GM08714 (cell line): ENCODE results near the gene NTN3.
A peak's percentile ranks its signal among the peaks of the same experiment; 100 is the strongest.
"Not testable (repeated sequence)": the region's sequence is repeated elsewhere in the genome, so short reads cannot be mapped to it uniquely, and the experiment has no call there.

Source experiments
- H3K4me3 ChIP-seq: fragments of 200-500 bp; sonication (Bioruptor generic); 2 replicates; pipeline ENCODE4 v1.5.1; 2014; ENCODE audit warnings: mild to moderate bottlenecking, low read length, inconsistent platforms
- ZNF274 ChIP-seq: IDR thresholded peaks from 2 replicates; pipeline ENCODE4 v1.6.1; 2012; ENCODE audit warnings: mild to moderate bottlenecking, low read depth, low read length

NTN3 gene

GRCh38 chr16:2475413-2476344 is 4.6 kb downstream of the NTN3 start:
- no peak for TF ChIP-seq ZNF274
- H3K4me3 ChIP-seq, result peak overlapping the region; percentile 80; the same call in 1 of the 2 replicates

GRCh38 chr16:2476345-2476720 is 5.2 kb downstream of the NTN3 start:
- no peak for TF ChIP-seq ZNF274
- H3K4me3 ChIP-seq, result no peak overlapping the region

- H3K4me3 ChIP-seq, result no peak overlapping the region
- no peak for TF ChIP-seq ZNF274
These were observed 5.6 kb downstream of the NTN3 start for GRCh38 chr16:2476741-2477140.

GRCh38 chr16:2477327-2477726 is 6.2 kb downstream of the NTN3 start:
- no peak overlapping the region for H3K4me3 ChIP-seq
- no peak for TF ChIP-seq ZNF274

- no peak for TF ChIP-seq ZNF274
- H3K4me3 ChIP-seq, result no peak overlapping the region
These were observed 7.2 kb downstream of the NTN3 start for GRCh38 chr16:2478279-2478678.

GRCh38 chr16:2479996-2480395 is 8.9 kb downstream of the NTN3 start:
- H3K4me3 ChIP-seq, result not testable (repeated sequence)

DNA sequence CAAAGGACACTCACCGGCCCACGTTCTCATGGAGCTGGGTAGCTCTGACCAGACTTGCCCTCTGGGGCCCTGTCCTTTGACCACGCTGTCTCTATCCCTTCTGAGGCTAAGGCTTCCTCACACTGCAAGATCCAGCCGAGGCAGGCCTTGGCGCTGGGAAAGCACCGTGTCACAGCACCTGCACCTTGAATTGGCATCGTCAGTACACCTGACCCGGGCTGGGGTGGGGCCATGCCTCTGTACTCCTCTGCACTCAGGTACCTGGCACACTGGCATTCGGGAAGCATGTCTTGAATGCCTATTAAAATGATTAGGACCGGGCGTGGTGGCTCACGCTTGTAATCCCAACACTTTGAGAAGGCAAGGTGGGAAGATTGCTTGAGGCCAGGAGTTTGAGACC is 9.9 kb downstream of the NTN3 start:
- no peak overlapping the region for H3K4me3 ChIP-seq
- no peak for TF ChIP-seq ZNF274

DNA sequence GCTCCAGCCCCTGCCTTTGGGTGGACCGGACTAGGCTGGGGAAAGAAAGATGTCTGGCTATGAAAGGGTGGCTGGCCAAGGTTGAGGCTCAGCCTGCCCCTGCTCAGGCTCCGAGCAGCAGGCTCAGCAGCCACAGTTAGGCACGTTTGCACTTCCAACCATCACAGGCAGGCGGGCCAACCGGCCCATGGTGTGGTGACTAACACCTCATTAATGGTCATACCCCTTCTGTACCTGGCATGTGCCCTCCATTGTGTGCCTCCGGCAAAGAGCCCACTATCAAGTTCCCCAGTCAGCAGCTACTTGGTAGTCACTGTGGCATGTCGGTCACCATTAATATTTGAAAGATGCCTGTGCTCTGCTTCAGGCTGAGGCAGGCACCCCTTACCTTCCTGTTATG is 10.6 kb downstream of the NTN3 start:
- no peak for TF ChIP-seq ZNF274
- H3K4me3 ChIP-seq, result no peak overlapping the region

GRCh38 chr16:2482249-2482648 is 11.2 kb downstream of the NTN3 start:
- TF ChIP-seq ZNF274, result no peak
- no peak overlapping the region for H3K4me3 ChIP-seq

- TF ChIP-seq ZNF274, result no peak
- H3K4me3 ChIP-seq, result no peak overlapping the region
These were observed 11.8 kb downstream of the NTN3 start for GRCh38 chr16:2482708-2483534.

- TF ChIP-seq ZNF274, result no peak
- no peak overlapping the region for H3K4me3 ChIP-seq
These were observed 13.1 kb downstream of the NTN3 start for GRCh38 chr16:2483939-2484897.

- H3K4me3 ChIP-seq, result no peak overlapping the region
- no peak for TF ChIP-seq ZNF274
These were observed 13.9 kb downstream of the NTN3 start for GRCh38 chr16:2484898-2485508.

DNA sequence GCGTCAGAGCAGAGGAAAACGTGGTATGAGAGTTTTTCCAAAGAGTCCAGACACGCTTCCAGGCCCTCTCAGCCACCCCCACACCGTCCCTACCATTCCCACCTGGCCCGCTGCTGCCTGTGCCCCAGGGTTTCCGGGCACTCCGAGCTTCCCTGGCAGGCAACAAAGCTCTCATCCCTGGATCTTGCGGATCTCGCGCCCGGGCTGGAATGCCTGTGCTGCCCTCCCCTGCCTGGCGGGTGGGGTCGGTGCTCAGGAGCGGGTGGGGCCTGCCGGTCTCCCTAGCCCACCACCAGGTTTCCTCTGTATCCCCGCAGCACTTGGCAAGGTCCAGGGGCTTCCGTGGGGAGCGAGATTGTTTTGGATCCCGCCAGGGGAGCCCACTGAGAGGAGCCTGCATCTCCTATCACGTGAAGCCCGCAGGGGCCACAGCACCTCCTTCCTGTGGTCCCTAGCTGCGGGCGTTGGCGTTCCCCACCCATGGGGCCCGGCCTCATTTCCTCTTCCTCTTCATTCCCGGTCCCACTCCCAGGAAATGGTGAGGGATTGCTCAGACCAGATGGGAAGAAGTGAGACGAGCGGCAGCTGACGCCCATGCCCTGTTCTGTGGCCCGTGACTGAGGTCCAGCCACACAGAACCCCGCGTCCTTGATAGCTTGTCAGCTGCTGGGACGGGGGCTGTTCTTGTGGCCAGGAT is 14.9 kb downstream of the NTN3 start:
- no peak for TF ChIP-seq ZNF274
- no peak overlapping the region for H3K4me3 ChIP-seq
